GM12864 (cell line): ENCODE results near the gene KRTCAP2.

Source experiments
- DNase-seq: peaks from one replicate; pipeline ENCODE4 v3.0.0-alpha.2; 2011; ENCODE audit warnings: low read depth
- H3K4me3 ChIP-seq: 2 replicates; pipeline ENCODE4 v1.5.1; 2011; ENCODE audit warnings: mild to moderate bottlenecking, low read depth, low read length, control low read depth
- CTCF ChIP-seq: IDR thresholded peaks from 2 replicates; pipeline ENCODE4 v1.5.1; 2011; ENCODE audit warnings: low read depth, mild to moderate bottlenecking, moderate library complexity, low read length, control low read depth, inconsistent platforms; ENCODE audit errors: missing control alignments

Gene KRTCAP2

GRCh38 chr1:155131856-155132255 lies 41.2 kb downstream of the KRTCAP2 start:
- no peak for DNase-seq
- no peak for TF ChIP-seq CTCF
- H3K4me3 ChIP-seq, result no peak overlapping the region

- no peak for DNase-seq
- no peak for TF ChIP-seq CTCF
- H3K4me3 ChIP-seq, result no peak overlapping the region
These were observed 41.8 kb downstream of the KRTCAP2 start for GRCh38 chr1:155131285-155131684.

GRCh38 chr1:155130272-155131006 lies 42.7 kb downstream of the KRTCAP2 start:
- no peak for DNase-seq
- no peak overlapping the region for H3K4me3 ChIP-seq
- TF ChIP-seq CTCF, result no peak

GRCh38 chr1:155128755-155129473 lies 44.2 kb downstream of the KRTCAP2 start:
- no peak for TF ChIP-seq CTCF
- no peak for DNase-seq
- H3K4me3 ChIP-seq, result no peak overlapping the region

- no peak for TF ChIP-seq CTCF
- no peak for DNase-seq
- no peak overlapping the region for H3K4me3 ChIP-seq
These were observed 44.9 kb downstream of the KRTCAP2 start for GRCh38 chr1:155127967-155128754.

- no peak for DNase-seq
- TF ChIP-seq CTCF, result no peak
These were observed 45.8 kb downstream of the KRTCAP2 start, which contains the start of gene EFNA1 for GRCh38 chr1:155127105-155127966. Gene EFNA1, plus strand, starts transcription at chr1:155127876. Its CDS starts 102 bp downstream, at chr1:155127978.

More at GRCh38 chr1:155127105-155127966, 45.8 kb downstream of the KRTCAP2 start, which contains the start of gene EFNA1:
- H3K4me3 ChIP-seq, result no peak within 1 kb of the TSS
